Lung (tissue), 12 donors: ENCODE results near the gene PCDH8. TPM values are rescaled to one million over a fixed set of nuclear protein-coding genes. Genes with fewer than 3 reads are reported as not detected.

ENCODE experiments used
- ATAC-seq: fragments of 200-7000 bp; cut with Tn5 transposase; one replicate; pipeline ENCODE4 v1.9.1; 2020; ENCODE audit warnings: moderate number of reproducible peaks; ENCODE audit not compliant: insufficient read depth, low FRiP score
- DNase-seq, 3 donors: peaks; one replicate each; pipeline ENCODE4 v3.0.0-alpha.2; 2013 to 2017
- H3K27ac ChIP-seq, 2 donors: one replicate each; pipeline ENCODE4 v1.5.1; 2013; ENCODE audit warnings: mild to moderate bottlenecking in 2 of 2, moderate library complexity in 2 of 2, control low read depth in 1 of 2, inconsistent platforms in 1 of 2, low read depth in 1 of 2, low read length in 1 of 2
- H3K27me3 ChIP-seq, 3 donors: one replicate each; pipeline ENCODE4 v1.5.1; 2013; ENCODE audit warnings: low read length in 2 of 3; ENCODE audit not compliant: control insufficient read depth in 3 of 3, insufficient read depth in 3 of 3
- H3K36me3 ChIP-seq, 4 donors: one replicate each; pipeline ENCODE4 v1.5.1; 2013; ENCODE audit warnings: low read length in 4 of 4, mild to moderate bottlenecking in 1 of 4, moderate library complexity in 1 of 4; ENCODE audit not compliant: control insufficient read depth in 4 of 4, insufficient read depth in 4 of 4
- H3K4me1 ChIP-seq, 5 donors: one replicate each; pipeline ENCODE4 v1.5.1; 2013; ENCODE audit warnings: low read length in 5 of 5, mild to moderate bottlenecking in 2 of 5, moderate library complexity in 1 of 5; ENCODE audit not compliant: control insufficient read depth in 5 of 5, insufficient read depth in 5 of 5
- H3K4me3 ChIP-seq: one replicate; pipeline ENCODE4 v1.5.1; 2013; ENCODE audit warnings: mild to moderate bottlenecking, control low read depth, moderate library complexity
- H3K9ac ChIP-seq, 2 donors: one replicate each; pipeline ENCODE4 v1.5.1; 2013; ENCODE audit warnings: low read length in 2 of 2, control low read depth in 1 of 2; ENCODE audit not compliant: insufficient read depth in 1 of 2
- H3K9me3 ChIP-seq, 4 donors: one replicate each; pipeline ENCODE4 v1.5.1; 2013; ENCODE audit warnings: low read length in 3 of 4, mild to moderate bottlenecking in 1 of 4, moderate library complexity in 1 of 4; ENCODE audit not compliant: control insufficient read depth in 4 of 4, insufficient read depth in 3 of 4
- CTCF ChIP-seq: IDR thresholded peaks from 2 replicates; pipeline ENCODE4 v1.5.1; 2012; ENCODE audit warnings: mild to moderate bottlenecking; ENCODE audit errors: control extremely low read depth, extremely low read depth
- WGBS, 2 donors: extraction: QIAGEN DNeasy Blood & Tissue Kit; methylation state at CpG; one replicate each; pipeline ENCODE4 v1.1.7; 2013; 5-methylcytosine and 5-hydroxymethylcytosine counted together
- polyA plus RNA-seq, 2 donors: library from polyadenylated mRNA; stranded (reverse); fragments of 200-250 nt; gene quantifications; one replicate each; pipeline ENCODE4 v1.2.1, GENCODE V29; 2013
- total RNA-seq, 2 donors: library from RNA; depleted of rRNA in 1 of 2; stranded (reverse); fragments of >200 nt in 1 of 2; gene quantifications; one replicate each; pipeline ENCODE4 v1.2.1, GENCODE V29; 2014 to 2021
- donor health status: control.
- donor health status: control.
- donor health status: Bipolar disorder and iron deficiency.
- donor health status: healthy.
- donor health status: DM: yes; HTN: yes; CAD: no.

The PCDH8 gene
- total and polyA plus RNA-seq, 4 donors = 0.06 to 0.28 TPM; not detected in 2

DNA sequence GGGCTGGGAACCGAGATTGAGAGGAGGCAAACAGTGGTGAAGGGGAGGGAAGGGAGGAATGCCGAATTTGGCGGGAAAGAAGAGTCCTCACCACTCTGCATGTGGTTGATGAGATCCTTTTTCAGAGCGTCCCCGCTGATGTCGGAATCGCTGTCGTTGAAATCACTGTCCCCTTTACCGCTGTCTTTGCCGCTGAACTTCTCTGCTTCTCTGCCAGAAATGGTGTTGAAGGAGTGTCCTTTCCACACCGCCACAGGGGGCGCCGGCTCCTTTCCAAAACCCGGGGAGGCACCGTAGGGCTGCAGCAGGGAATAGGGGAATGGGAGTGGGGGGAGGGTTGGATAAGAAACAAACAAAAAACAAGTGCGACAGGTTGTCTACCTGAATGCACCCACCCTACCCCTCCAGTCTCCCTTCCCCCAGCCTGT is 3.1 kb downstream of the PCDH8 start:
- no peak for TF ChIP-seq CTCF
- H3K9me3 ChIP-seq = peaks cover 0 to 34% (median 0%) of the 10 kb centered on the region in 4 donors
- DNase-seq (peak in 2 of 3 donors; percentile 1 to 6), ATAC-seq (no peak)
- 4 to 5% methylated on average over 16 of the region's 16 CpGs for WGBS, 2 donors
- peaks cover 40 to 69% (median 51%) of the 10 kb centered on the region in 3 donors for H3K27me3 ChIP-seq
- no peak overlapping the region for H3K27ac ChIP-seq
- no peak overlapping the region for H3K9ac ChIP-seq
- H3K4me3 ChIP-seq = no peak overlapping the region
- peaks cover 0 to 19% (median 2%) of the 10 kb centered on the region in 5 donors for H3K4me1 ChIP-seq
- H3K36me3 ChIP-seq = no peaks in the 10 kb centered on the region

DNA sequence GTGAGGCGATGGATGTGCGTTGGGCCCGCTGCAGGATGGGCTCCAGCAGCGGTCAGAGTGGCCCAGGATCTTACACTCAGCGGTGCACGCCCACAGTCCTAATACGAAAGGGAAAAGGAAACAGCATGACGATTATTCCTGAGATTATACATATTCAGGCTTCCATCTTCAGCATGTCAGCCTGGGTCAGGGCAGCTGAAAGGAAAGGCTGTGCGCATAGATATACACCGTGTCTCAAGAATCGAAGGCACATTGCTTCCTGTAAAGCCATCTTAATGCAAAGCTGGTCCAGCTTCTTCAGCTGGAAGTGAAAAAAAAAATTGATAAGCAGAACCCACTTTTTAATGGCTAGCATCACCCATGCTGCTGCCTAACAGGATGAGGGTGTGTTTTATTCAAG is 3.6 kb downstream of the PCDH8 start:
- WGBS, 2 donors = 67 to 71% methylated on average over 11 of the region's 11 CpGs
- no peak for DNase-seq
- H3K27me3 ChIP-seq = peaks cover 40 to 64% (median 46%) of the 10 kb centered on the region in 3 donors

GRCh38 chr13:52842441-52842840 is 6.0 kb downstream of the PCDH8 start:
- H3K9ac ChIP-seq = no peak overlapping the region
- WGBS, 2 donors = 79 to 91% methylated on average over 10 of the region's 10 CpGs
- no peak for DNase-seq
- H3K9me3 ChIP-seq = peaks cover 0 to 24% (median 0%) of the 10 kb centered on the region in 4 donors
- H3K4me1 ChIP-seq = peaks cover 0 to 13% (median 2%) of the 10 kb centered on the region in 5 donors
- peaks cover 25 to 44% (median 27%) of the 10 kb centered on the region in 3 donors for H3K27me3 ChIP-seq
- no peak for ATAC-seq
- H3K4me3 ChIP-seq = no peak overlapping the region
- no peak overlapping the region for H3K27ac ChIP-seq
- no peaks in the 10 kb centered on the region for H3K36me3 ChIP-seq
- TF ChIP-seq CTCF = no peak

More for the DNA sequence above, 3.6 kb downstream of the PCDH8 start:
- no peak overlapping the region for H3K9ac ChIP-seq
- no peak for ATAC-seq
- H3K9me3 ChIP-seq = peaks cover 0 to 36% (median 0%) of the 10 kb centered on the region in 4 donors
- peaks cover 0 to 16% (median 2%) of the 10 kb centered on the region in 5 donors for H3K4me1 ChIP-seq
- no peak for TF ChIP-seq CTCF
- no peaks in the 10 kb centered on the region for H3K36me3 ChIP-seq
- no peak overlapping the region for H3K4me3 ChIP-seq
- no peak overlapping the region for H3K27ac ChIP-seq

- DNase-seq (no peak), ATAC-seq (no peak)
- Histone ChIP-seq H3K27me3 (peaks cover 7 to 34% (median 20%) of the 10 kb centered on the region in 3 donors), H3K4me3 (no peak overlapping the region), H3K36me3 (no peaks in the 10 kb centered on the region), H3K4me1 (no peaks in the 10 kb centered on the region), H3K9ac (no peak overlapping the region), H3K9me3 (peaks cover 0 to 9% (median 0%) of the 10 kb centered on the region in 4 donors), H3K27ac (no peak overlapping the region)
- TF ChIP-seq CTCF = no peak
- 81 to 83% methylated on average over 6 of the region's 6 CpGs for WGBS, 2 donors
Observed at GRCh38 chr13:52840066-52840465, 8.4 kb downstream of the PCDH8 start.
